ENCODE results near the gene STX12.
"Not testable (repeated sequence)": the region's sequence is repeated elsewhere in the genome, so short reads cannot be mapped to it uniquely, and the experiment has no call there.

STX12 gene

GRCh38 chr1:27871076-27871475 is 98.1 kb downstream of the STX12 start:
- DNase-seq: not testable (repeated sequence)

GRCh38 chr1:27872059-27872801 is 99.2 kb downstream of the STX12 start, which contains the start of gene THEMIS2:
THEMIS2 (plus strand) TSS chr1:27872544; CDS start chr1:27872572, 28 bp downstream.
- no peak for DNase-seq

- no peak for DNase-seq
Observed at GRCh38 chr1:27872802-27873551, 100.0 kb downstream of the STX12 start.

GRCh38 chr1:27873671-27874384 is 100.8 kb downstream of the STX12 start:
- no peak for DNase-seq

Measured in COR-L47 (cell line).